GM19043 (cell line): ENCODE results near the gene MRGPRG.

ENCODE experiments used
- ATAC-seq: cut with Tn5 transposase; IDR thresholded peaks from one replicate; pipeline ENCODE4 v1.9.1; 2021; ENCODE audit warnings: low read depth; ENCODE audit not compliant: unreplicated experiment

The MRGPRG gene

DNA sequence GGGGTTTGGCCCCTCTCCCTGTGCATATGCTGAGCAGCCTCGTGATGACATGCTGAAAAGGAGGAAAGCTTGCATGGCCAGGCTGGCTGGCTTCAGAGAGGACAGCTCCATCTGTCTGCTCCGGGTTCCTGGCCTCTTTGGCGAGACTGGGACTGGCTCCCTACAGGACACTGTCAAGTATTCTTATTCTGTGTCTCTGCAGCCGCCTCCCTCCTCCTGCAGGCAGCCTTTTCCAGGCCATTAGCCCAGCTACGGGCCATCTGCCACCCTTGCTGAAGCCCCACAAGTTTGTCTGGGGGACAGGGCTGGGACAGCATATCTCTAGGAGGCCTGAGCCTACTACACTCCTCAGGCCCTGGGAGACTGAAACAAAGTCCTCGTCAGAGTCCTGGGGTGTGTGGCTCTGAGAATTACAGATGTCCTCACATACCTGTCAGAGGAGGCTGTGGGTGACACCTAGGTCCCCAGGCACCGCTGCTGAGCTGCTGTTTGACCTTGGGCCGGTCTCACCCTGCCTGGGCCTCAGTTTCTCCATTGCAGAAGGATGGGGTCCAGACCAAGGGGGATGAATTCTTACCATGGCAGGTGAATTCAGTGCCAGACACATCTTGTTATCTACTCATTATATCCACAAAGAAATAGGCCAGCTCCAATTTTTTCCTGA is 11.0 kb downstream of the MRGPRG start:
- ATAC-seq: no peak

DNA sequence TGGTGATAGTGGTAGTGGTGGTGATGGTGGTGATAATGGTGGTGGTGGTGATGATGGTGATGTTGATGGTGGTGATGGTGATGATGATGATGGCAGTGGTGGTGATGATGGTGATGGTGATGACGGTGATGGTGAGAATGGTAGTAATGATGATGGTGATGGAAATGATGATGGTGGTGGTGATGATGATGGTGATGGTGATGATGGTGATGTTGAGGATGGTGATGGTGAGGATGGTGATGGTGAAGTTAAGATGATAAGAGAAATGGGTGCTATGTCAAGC is 11.8 kb downstream of the MRGPRG start:
- no peak for ATAC-seq

DNA sequence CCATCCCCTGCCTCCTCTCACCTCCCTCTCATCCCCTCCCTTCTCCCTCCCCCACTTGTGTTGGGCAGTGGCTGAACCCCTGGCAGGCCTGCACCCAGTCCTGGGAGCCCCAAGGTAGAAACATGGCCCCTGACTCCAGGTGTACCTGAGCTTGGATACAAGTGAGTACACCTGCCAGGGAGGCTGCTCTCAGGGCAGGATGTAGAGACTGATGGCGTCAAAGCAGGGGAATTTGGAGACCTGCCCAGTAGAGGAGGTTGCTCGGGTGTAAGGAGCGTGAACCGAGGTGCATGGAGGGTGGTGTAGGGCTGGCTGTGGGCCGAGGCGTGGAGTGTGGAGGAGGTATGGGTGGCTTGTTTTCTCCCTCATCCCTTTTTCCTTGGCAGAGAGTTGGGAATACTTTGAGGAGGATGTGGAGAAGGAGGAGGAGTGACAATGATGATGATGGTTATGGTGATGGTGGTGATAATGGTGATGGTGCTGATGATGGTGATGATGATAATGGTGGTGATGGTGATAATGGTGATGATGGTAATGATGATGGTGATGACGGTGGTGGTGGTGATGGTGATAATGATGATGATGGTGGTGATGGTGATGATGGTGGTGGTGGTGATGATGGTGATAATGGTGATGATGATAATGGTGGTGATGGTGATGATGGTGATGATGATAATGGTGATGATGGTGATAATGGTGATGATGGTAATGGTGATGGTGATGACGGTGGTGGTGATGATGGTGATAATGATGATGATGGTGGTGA is 12.3 kb downstream of the MRGPRG start:
- ATAC-seq: no peak

DNA sequence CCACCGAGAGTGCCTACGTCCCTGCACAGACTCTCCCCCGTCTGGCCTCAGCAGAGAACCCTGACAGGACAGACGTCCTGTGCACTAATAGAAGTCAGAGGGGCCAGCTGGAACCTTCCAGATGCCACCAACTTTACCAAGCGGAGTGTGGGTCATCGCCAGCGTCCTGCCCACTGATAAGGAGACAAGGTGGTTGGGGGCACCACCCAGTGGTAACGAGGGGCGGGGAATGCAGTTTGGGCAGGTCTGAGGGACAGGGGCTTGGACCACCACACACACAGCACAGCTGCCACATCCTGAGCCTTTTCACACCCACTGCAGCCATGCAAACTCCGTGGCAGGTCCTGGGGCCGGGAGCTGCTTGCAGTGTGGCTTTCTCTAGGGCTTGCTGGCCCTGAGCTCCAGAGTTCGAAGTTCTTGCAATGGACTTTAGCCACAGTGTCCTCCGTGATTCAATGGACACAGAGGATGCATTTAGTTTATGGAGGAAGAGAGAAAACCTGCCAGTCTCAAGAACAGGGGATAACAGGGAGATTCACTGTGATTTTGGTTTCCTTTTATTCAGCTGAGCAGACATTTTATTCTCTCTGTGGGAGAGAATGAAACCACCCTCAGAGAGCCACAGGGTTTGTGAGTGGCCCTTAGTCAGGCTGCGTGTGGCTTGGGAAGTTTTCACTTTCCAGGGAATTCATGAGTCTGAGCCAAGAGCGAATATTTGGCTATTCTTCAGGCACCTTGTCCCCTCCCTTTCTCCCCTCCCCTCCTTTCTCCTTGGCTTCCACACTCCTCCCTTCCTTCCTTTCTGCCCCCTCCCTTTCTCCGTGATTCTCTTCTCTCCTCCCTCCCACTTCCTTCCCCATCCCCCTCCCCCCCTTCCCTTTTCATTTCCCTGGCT is 13.1 kb downstream of the MRGPRG start:
- ATAC-seq: no peak

DNA sequence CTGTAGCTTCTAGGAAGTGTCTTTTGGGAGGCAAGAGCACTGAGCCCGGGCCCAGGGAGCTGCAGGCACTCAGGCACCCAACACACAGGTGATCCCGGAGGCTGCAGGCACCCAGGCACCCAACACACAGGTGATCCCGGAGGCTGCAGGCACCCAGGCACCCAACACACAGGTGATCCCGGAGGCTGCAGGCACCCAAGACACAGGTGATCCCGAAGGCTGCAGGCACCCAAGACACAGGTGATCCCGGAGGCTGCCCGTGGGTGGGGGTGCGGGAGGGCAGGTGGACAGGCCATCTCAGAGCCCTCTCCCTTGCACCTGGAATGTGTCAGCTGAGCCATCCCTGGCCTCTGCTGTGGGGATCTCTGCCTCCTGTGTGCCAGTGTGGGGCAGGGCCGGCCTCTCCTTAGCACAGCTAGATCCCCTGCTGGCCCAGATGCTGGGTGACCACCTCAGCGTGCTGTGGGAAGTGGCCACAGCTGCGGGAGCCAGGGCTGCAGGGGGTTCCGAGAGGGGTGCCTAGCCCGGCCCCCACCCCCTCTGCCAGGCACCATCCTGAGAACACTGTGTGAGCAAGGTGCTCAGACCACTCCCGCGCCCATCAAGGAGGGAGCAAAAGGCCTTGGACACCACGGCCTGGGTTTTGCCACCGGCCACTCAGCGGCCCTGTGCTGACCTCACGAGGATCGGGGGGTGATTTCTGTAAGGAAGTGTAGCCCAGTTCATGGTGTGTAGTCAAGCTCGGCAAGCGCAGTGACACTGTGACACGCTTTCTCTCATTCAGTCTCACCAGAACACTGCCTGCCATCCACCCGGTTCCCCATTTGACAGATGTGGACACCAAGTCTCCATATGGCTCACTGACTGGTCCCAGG is 14.2 kb downstream of the MRGPRG start:
- no peak for ATAC-seq

DNA sequence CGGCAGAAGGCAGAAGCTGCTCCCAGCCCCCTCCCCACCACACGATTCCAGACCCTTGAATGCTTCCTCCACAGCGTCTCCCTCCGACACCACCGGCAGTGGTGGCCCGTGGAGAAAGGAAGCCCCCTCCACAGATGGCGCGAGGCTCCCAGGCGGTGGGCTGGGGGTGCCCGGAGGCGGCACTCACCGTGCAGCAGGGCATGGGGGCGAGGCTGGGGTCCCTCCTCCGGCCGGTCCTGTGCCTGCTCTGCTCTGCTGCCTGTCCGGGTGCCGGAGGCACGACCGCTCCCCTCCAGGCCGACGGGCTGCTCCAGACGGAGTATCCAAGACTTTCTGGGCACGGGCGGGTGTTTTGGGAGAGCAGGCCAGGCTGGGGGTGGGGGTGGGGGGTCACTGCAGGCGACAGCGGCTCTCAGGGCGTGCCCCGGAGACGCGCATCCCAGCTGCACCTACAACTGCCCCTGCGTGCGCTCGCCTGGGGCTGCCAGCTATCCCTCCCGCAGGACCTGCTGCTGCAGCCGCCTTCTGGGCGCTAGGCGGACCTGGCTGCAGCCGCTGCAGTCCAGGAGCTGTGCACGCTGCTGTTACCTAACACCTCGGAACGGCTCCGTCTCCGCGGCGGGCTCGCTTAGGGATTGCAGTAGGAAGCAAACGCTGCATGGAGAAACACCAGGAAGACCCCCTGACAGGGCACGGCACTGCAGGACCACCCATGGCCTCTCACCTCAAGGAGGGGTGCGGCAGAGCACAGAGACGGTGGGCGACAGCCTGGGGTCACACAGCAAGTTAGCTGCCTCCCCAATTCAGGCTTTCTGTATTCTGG is 15.2 kb downstream of the MRGPRG start:
- no peak for ATAC-seq

DNA sequence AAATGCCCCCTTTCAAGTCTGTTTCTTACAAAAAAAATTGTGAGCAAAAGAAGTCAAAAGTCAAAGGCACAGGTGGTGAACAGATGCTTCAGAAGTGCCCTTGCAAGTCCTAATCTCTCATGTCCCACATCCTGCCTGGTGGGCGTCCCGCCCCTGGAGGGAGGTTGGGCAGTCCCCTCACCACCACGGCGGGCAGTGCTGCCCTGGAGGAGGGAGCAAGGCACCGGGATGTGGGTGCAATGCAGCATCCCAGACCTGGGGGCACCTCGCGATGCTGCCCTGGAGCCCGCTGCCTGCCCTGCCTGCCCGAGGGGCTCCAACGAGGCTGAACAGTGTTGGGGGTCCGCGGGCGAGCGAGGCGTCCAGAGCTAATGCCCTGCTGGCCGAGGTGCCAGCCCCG is 15.9 kb downstream of the MRGPRG start:
- ATAC-seq: no peak

DNA sequence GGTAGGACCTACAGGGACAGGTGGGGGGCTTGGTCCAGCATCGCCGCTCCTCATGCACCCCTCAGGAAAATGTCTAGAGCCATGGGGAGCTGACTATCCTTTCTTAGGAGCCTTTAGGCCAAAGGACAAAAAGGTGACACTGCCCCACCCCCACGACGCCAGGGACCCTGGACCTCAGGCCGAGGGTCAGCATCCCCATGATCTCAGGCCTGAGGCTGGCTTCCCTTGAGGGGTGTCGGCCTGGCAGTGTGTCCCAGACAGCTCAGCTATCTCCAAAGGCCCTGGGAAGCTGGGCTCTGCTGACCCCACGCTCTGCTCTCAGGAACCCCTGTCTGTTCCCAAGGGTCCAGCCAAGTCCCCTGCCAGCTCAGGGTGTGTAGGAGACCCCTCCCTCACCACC is 16.3 kb downstream of the MRGPRG start:
- ATAC-seq: no peak

DNA sequence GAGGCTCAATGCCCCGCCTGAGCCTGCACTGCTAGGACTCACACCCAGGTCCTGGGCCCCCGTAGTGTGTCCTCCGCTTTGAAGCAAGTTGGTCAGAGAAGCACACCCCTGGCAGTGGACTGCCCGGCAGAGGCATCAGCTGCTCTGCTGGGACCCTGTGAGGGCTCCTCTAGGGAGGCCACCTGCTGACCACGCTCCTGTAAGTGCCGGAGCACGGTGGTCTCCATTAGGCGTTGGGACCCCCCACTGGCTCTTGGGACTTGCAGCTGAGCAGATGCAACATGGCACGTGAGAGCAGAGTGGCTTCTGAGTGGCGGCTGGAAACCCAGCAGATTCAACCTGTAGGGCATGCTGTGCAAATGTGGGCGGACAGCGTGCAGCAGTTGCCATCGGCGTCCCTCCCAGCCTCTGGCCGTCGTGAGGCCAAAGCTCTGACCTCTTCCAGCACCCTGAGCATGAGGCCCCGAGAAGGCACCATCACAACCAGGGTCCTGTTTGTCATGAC is 16.9 kb downstream of the MRGPRG start:
- no peak for ATAC-seq

DNA sequence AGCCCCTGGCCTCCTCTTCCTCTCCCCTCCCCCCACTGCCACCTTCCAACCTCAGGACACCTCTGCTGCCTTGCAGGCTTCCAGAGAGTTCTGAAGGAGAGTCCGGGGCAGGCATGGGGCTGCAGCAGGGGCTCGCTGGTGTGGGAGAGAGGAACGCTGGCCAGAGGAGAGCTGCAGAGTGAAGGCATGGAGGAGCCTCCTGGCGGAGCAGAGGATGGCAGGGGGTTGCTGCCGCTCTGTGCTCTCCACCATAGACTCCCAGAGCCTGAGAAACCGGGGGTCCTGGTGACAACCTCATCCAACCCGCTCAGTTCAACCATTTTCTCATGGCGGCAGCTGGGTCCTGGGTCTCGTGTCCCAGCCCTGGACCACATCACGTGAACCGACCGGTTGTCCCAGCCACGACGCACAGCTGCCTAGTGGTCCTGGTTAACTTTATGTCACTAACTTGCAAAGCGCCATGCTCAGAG is 17.5 kb downstream of the MRGPRG start:
- ATAC-seq: no peak

DNA sequence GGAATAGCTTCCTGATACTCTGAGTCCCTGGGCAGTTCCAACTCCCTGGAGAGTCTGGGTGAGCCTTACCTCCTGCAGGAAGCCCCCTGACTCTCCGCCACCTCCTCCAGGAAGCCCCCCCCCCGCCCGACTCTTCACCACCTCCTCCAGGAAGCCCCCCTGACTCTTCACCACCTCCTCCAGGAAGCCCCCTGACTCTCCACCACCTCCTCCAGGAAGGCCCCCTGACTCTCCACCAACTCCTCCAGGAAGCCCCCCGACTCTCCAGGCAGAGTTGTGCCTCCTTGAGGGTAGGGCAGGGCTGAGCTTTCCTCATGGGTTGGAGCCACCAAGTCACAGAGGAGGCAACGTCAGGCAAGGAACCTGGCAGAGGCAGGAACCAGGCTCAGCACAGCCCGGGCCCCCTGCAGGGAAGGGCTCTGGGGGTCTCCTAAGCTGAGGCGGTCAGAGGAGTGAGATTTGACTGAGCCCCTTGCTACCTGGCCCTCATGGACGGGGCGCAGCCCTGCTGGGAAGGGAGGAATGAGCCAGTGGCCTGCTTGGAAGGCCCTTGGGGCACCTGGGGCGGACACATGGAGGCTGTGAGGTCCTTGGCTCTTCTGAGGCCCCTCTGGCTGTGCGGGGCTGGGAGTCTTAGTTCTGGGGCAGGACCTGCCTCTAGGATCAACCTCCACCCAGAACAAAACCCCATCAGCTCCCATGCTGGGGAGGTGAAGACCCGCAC is 18.1 kb downstream of the MRGPRG start:
- no peak for ATAC-seq

DNA sequence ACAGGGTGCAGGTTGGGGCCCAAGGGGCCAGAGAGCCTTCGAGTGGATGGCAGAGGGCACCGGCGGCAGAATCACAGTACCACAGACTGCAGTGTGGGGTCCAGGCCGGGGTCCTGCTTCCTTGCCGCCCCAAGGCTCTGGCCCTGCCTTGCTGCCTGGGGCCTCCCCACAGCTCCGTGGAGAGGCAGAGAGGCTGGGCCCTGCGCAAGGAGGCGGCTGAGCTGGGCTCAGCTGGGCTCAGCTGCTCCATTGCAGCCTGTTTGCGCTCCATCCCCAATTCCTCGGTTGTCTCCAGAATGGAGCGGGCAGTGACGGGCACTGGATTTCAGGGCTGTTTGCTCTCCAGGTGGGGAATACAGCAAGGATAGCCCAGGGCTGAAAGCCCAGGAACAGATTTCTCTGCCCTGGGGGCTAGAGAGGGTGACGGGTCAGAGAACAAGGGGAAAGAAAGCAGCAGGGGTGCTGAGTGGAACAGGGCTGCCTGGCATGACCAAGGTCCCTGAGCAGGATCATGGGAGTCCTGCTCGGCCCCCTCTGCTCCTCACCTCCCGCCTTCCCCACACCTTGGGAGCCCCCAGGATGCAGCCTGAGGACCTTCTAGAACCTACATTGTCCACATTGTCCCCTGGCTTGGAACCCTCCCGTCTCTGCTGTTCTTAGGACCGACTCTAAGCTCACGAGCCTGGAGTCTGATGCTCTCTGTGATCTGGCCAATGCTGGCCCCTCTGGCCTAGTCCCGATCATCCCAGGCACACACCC is 18.9 kb downstream of the MRGPRG start:
- ATAC-seq: no peak

DNA sequence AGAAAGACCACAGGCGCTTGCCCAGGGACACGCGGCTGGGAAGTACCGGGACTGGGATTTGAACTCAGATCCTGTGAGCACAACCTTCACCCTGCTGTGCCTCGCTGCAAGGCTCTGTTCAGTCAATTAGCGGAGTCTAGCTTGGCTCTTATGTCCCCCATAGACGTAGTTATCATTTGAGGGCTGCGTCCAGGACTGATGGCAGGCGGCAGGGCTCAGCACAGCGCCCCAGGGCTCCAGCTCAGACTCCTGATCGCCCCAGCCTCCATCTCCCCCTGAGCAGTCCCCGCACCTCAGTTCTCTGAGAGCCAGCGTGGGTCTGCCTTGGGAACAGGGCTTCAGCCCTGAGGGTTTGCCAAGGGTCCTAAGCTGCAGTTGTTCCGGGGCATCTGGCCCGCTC is 19.8 kb downstream of the MRGPRG start:
- no peak for ATAC-seq

DNA sequence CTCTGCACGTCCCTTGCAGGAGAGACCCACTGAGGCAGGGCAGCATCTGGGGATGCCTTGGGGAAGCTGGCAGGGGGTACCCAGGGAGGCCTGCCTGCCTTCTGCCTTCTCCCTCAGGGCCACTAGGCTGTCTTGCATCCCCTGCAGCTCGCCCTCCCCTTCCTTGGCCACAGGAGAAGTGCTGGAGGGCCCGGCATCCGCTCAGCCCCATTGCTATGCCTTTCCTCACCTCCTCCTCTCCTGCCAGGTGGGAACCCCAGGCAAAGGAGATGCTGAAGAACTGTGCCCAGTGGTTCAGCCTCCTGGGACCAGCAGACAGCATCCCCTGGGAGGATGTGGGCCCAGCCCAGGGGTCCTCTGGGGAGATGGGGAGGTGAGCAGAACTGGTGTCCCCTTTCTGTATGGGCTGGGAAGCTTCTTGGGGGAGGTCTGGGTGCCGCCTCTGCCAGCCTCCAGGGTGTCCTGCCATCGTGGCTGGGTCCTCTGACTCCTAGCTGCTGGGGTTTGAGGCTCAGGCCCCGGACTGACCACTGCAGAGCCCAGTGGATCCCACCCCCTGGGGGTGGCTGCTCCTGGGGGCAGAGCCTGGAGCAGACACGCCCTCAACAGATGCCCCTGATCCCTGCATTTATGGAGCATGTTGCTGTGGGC is 20.6 kb downstream of the MRGPRG start:
- ATAC-seq: no peak

DNA sequence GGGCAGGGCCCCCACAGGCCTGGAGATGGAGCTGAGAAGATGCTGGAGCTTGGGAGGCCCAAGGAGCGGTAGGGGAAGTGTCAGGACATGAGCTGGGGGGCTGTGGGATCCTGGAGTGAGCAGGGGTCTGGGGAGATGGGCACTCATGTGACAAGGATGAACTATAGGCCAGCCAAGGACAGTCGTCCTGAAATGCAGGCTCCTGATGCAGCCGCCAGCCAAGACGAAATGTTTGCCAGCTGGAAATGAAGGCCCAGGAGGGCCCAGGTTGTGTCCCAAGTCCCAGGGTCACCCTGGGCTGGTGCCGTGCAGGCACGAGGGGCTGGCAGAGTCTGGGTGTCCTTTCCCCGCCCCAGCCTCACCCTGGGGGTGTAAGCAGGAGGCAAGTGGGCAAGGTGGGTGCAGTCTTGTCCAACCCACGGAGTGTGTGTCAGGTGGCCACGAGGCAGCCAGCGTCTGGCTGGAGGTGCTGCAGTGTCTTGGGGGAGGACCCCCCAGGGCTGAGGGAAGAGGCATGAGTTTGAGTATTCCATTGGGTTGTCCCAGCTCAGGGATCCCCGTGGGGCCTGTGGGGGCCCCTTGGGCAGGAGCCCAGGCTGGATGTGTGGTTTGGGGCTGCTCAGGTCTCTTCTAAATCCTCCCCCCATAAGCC is 21.4 kb downstream of the MRGPRG start:
- ATAC-seq: no peak

DNA sequence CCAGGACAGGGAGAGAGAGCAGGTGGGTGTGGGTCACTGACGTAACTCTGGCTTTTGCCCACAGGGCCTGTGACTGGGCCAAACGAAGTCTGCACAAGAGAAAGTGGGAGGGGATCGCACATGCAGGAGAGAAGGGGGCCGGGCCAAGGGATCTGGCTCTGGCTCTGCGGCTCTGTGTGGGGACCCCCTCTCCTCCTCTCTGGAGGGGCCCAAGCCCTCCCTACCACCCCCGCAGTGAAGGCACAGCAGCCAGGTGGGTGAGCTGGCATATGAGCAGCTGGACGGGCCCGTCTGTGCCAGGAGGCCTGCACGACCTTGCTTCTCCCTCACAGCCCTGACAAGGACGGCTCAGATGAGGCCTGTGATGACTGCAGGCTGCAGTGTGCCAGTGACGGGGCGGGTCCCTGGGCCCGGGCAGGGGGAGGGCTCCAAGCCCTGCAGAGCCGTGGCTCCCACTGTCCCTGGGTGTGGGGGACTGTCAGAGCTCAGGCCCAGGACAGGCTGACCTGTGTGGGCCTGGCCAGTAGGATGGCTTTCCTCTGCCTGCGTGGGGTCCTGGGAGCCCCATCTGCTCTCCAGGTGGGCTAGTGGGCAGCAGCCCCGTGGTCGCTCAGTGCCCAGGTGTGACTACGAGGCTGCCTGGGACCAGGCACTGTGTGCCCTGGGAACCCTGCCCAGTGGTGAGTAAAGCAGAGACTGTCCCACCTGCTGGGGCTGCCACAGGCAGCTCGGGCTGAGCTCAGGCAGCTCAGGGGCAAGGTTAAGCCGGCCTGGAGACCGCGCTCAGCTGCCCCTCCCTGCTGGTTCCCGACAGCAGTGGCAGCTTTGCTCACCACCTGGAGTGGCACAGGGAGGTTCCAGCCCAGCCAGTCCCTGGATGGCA is 22.2 kb downstream of the MRGPRG start:
- no peak for ATAC-seq
